Gastroesophageal sphincter (tissue), 4 donors: ENCODE data around the gene DYNLT2B. TPM values are rescaled to one million over a fixed set of nuclear protein-coding genes. Genes with fewer than 3 reads are reported as not detected.
A peak's percentile ranks its signal among the peaks of the same experiment; 100 is the strongest.

Experiments used
- ATAC-seq: fragments of 150-250 bp; one replicate; pipeline ENCODE4 v1.9.1; 2016; ENCODE audit warnings: mild to moderate bottlenecking, moderate library complexity
- H3K27ac ChIP-seq, 4 donors: fragments of 200-600 bp; sonication (generic) in 3 of 4; 1 replicate in 3 of 4; 2 replicates in 1 of 4; pipeline ENCODE4 v1.5.1; 2016 to 2019
- H3K27me3 ChIP-seq: fragments of 200-600 bp; sonication (generic); one replicate; pipeline ENCODE4 v1.5.1; 2019
- H3K36me3 ChIP-seq, 2 donors: fragments of 200-600 bp; sonication (generic); one replicate each; pipeline ENCODE4 v1.5.1; 2019; ENCODE audit warnings: control low read depth in 1 of 2
- H3K4me1 ChIP-seq, 3 donors: fragments of 200-600 bp; sonication (generic); 1 replicate in 2 of 3; 2 replicates in 1 of 3; pipeline ENCODE4 v1.5.1; 2016 to 2019; ENCODE audit warnings: control low read depth in 2 of 3
- H3K4me3 ChIP-seq, 2 donors: fragments of 200-600 bp; sonication (generic); one replicate each; pipeline ENCODE4 v1.5.1; 2019; ENCODE audit warnings: mild to moderate bottlenecking in 1 of 2, moderate library complexity in 1 of 2
- H3K9me3 ChIP-seq, 3 donors: fragments of 200-600 bp; sonication (generic); one replicate each; pipeline ENCODE4 v1.5.1; 2017 to 2019; ENCODE audit warnings: control low read depth in 2 of 3
- EP300 ChIP-seq: sonication (generic); formaldehyde crosslinking; IDR thresholded peaks from one replicate; pipeline ENCODE4 v1.6.1; 2017; ENCODE audit warnings: antibody characterized with exemption, mild to moderate bottlenecking
- POLR2A ChIP-seq, 2 donors: fragments of 450-650 bp; IDR thresholded peaks; one replicate each; pipeline ENCODE4 v1.6.1; 2017; ENCODE audit warnings: antibody characterized with exemption in 2 of 2, mild to moderate bottlenecking in 2 of 2, moderate library complexity in 1 of 2
- POLR2AphosphoS5 ChIP-seq: sonication (generic); formaldehyde crosslinking; IDR thresholded peaks from one replicate; pipeline ENCODE4 v1.6.1; 2017; ENCODE audit warnings: antibody characterized with exemption
- WGBS, 2 donors: methylation state at CpG; one replicate each; pipeline ENCODE4 v1.1.5; 2018; ENCODE audit warnings: low coverage in 1 of 2; 5-methylcytosine and 5-hydroxymethylcytosine counted together
- total RNA-seq, 4 donors: library from RNA; depleted of rRNA; stranded (reverse); fragments of >200 nt; gene quantifications; one replicate each; pipeline ENCODE4 v1.1.0, GENCODE V29; 2016
- TF ChIP-seq, protein P1 (sequence below), 4 experiments: fragments of 200-600 bp in 2 of 4; fragments of 450-650 bp in 2 of 4; sonication (generic) in 1 of 4; IDR thresholded peaks; one replicate each; pipeline ENCODE4 v1.5.1; 2017 to 2019; ENCODE audit warnings: antibody characterized with exemption in 4 of 4, mild to moderate bottlenecking in 2 of 4, moderate library complexity in 2 of 4

The DYNLT2B gene
- total RNA-seq, 4 donors from 2014 or later, result 9.2 to 18.7 (median 10.8) TPM

DNA sequence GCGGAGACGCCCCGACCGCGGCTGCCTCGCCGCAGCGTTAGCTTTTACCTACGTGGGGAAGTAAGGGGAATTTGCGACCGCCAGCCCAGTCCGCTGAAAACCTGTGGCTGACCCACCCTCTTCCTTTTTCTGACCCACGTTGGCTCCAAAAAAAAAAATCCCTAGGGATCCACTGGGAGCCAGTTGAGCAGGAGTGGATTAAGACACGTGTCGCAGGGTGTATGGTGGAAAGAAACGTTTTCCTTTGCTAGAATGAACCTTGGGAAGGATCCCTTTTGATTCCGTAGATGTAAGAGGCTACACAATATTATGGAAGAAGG lies 29.9 kb downstream of the DYNLT2B start:
- ATAC-seq, result no peak
- no peak for TF ChIP-seq POLR2AphosphoS5
- no peak for TF ChIP-seq POLR2A (IDR thresholded peaks at IDR 0.05)
- no peak for TF ChIP-seq EP300
- TF ChIP-seq, protein P1, sequence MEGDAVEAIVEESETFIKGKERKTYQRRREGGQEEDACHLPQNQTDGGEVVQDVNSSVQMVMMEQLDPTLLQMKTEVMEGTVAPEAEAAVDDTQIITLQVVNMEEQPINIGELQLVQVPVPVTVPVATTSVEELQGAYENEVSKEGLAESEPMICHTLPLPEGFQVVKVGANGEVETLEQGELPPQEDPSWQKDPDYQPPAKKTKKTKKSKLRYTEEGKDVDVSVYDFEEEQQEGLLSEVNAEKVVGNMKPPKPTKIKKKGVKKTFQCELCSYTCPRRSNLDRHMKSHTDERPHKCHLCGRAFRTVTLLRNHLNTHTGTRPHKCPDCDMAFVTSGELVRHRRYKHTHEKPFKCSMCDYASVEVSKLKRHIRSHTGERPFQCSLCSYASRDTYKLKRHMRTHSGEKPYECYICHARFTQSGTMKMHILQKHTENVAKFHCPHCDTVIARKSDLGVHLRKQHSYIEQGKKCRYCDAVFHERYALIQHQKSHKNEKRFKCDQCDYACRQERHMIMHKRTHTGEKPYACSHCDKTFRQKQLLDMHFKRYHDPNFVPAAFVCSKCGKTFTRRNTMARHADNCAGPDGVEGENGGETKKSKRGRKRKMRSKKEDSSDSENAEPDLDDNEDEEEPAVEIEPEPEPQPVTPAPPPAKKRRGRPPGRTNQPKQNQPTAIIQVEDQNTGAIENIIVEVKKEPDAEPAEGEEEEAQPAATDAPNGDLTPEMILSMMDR (IDR thresholded peaks at IDR 0.05), result no peak

GRCh38 chr3:196287440-196288140 lies 30.4 kb downstream of the DYNLT2B start, which contains the start of gene PCYT1A:
PCYT1A (minus strand) TSS chr3:196287726; CDS start chr3:196270531, 17,195 bp downstream.
- peaks cover 0 to 50% (median 27%) of the 10 kb centered on the region in 3 donors for H3K4me1 ChIP-seq
- no peaks in the 10 kb centered on the region for H3K27me3 ChIP-seq
- ATAC-seq, result peak; percentile 98
- 0% methylated on average over 1 to 3 of the region's 55 CpGs for WGBS, 2 donors
- peak within 1 kb of the TSS; percentile 58 to 70 for H3K4me3 ChIP-seq
- peak; percentile 78 for TF ChIP-seq POLR2AphosphoS5
- TF ChIP-seq, protein P1 (IDR thresholded peaks at IDR 0.05), result no peak
- TF ChIP-seq POLR2A (IDR thresholded peaks at IDR 0.05), result peak; percentile 69 to 73
- TF ChIP-seq EP300, result no peak
- H3K36me3 ChIP-seq, result no peaks in the 10 kb centered on the region
- H3K9me3 ChIP-seq, result no peaks in the 10 kb centered on the region
- H3K27ac ChIP-seq, result peak within 1 kb of the TSS; percentile 71 to 92 (median 88)

More for the DNA sequence above, 29.9 kb downstream of the DYNLT2B start:
- H3K9me3 ChIP-seq, result no peaks in the 10 kb centered on the region
- H3K27me3 ChIP-seq, result no peaks in the 10 kb centered on the region
- no peaks in the 10 kb centered on the region for H3K36me3 ChIP-seq
- H3K4me3 ChIP-seq, result peak overlapping the region; percentile 58 to 70
- H3K27ac ChIP-seq, result peak overlapping the region; percentile 71 to 92 (median 88)
- 0% methylated on average over 5 to 8 of the region's 17 CpGs for WGBS, 2 donors
- peaks cover 0 to 47% (median 27%) of the 10 kb centered on the region in 3 donors for H3K4me1 ChIP-seq

DNA sequence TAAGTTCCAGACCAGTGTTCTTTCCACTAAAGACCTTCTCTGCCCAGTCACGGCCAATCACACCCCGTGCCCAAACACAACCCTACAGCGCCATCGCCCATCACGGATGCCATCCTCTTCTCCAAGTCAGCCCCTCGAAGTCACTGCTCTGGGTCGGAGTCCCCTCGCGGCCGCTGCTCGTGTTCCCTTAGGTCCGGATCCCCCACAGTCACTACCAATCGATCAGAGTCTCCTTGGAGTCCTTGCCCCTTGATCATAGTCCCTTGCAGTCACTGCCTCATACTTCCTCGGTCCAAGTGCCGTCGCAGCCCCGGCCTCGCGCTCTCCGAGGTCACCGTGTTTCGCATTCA lies 31.0 kb downstream of the DYNLT2B start:
- no peak for TF ChIP-seq EP300
- TF ChIP-seq POLR2A (IDR thresholded peaks at IDR 0.05), result no peak
- no peak for TF ChIP-seq POLR2AphosphoS5
- TF ChIP-seq, protein P1 (IDR thresholded peaks at IDR 0.05), result no peak
- Histone ChIP-seq H3K9me3 (no peaks in the 10 kb centered on the region), H3K4me3 (peak overlapping the region; percentile 58 to 70), H3K27me3 (no peaks in the 10 kb centered on the region), H3K4me1 (peaks cover 0 to 52% (median 27%) of the 10 kb centered on the region in 3 donors), H3K36me3 (no peaks in the 10 kb centered on the region), H3K27ac (peak overlapping the region; percentile 71 to 92 (median 88))
- peak; percentile 9 for ATAC-seq
- WGBS, 2 donors, result 0% methylated on average over 8 to 21 of the region's 22 CpGs

- no peak overlapping the region for H3K27ac ChIP-seq
- no peaks in the 10 kb centered on the region for H3K36me3 ChIP-seq
- no peaks in the 10 kb centered on the region for H3K9me3 ChIP-seq
- WGBS, 2 donors, result 62 to 64% methylated on average over 3 of the region's 3 CpGs
- ATAC-seq, result no peak
- peaks cover 0 to 73% (median 28%) of the 10 kb centered on the region in 3 donors for H3K4me1 ChIP-seq
- TF ChIP-seq, protein P1 (IDR thresholded peaks at IDR 0.05), result no peak
- TF ChIP-seq POLR2AphosphoS5 (no peak), EP300 (no peak), POLR2A (IDR thresholded peaks at IDR 0.05) (no peak)
- H3K4me3 ChIP-seq, result no peak overlapping the region
- no peaks in the 10 kb centered on the region for H3K27me3 ChIP-seq
Observed at GRCh38 chr3:196284396-196284795, 33.6 kb downstream of the DYNLT2B start.

DNA sequence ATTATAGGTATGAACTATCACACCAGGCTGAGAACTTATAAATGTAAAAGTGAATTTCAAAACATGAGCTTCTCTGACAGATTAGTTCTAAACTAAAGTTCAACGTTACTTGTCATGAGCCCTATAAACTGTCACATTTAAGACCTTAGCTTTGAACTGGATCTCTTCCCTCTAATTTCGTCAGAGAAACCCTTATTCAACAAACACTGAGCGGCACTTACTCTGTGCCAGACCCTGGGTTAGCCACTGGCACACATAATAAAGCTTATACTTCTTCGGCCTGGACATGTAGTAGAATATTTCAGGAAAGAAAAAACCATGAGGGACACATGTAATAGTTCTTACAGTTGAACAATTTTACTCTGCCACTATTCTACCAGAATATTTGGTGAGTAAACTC lies 36.1 kb downstream of the DYNLT2B start:
- no peaks in the 10 kb centered on the region for H3K36me3 ChIP-seq
- H3K27ac ChIP-seq, result no peak overlapping the region
- H3K9me3 ChIP-seq, result no peaks in the 10 kb centered on the region
- no peak for ATAC-seq
- H3K4me1 ChIP-seq, result peaks cover 0 to 70% (median 25%) of the 10 kb centered on the region in 3 donors
- WGBS, 2 donors, result 71 to 77% methylated on average over 4 of the region's 4 CpGs
- no peak for TF ChIP-seq POLR2A (IDR thresholded peaks at IDR 0.05)
- TF ChIP-seq EP300, result no peak
- TF ChIP-seq, protein P1 (IDR thresholded peaks at IDR 0.05), result no peak
- TF ChIP-seq POLR2AphosphoS5, result no peak
- no peaks in the 10 kb centered on the region for H3K27me3 ChIP-seq
- no peak overlapping the region for H3K4me3 ChIP-seq
